AG09309 (cell line): ENCODE measurements around the gene EHBP1L1.

ENCODE experiments used
- DNase-seq: peaks from one replicate; pipeline ENCODE4 v3.0.0-alpha.2; 2010; ENCODE audit warnings: low read depth
- H3K4me3 ChIP-seq: 2 replicates; pipeline ENCODE4 v1.5.1; 2011; ENCODE audit warnings: mild to moderate bottlenecking, low read depth, low read length, moderate library complexity; ENCODE audit not compliant: control insufficient read depth
- CTCF ChIP-seq: IDR thresholded peaks from 2 replicates; pipeline ENCODE4 v1.5.1; 2011; ENCODE audit warnings: mild to moderate bottlenecking, low read depth, low read length, inconsistent platforms; ENCODE audit not compliant: insufficient read depth, control insufficient read depth; ENCODE audit errors: missing control alignments

Gene EHBP1L1

GRCh38 chr11:65591939-65592857 is 16.3 kb downstream of the EHBP1L1 start:
- TF ChIP-seq CTCF: no peak
- no peak overlapping the region for H3K4me3 ChIP-seq
- DNase-seq: no peak

GRCh38 chr11:65592858-65593517 is 17.1 kb downstream of the EHBP1L1 start:
- no peak for TF ChIP-seq CTCF
- no peak for DNase-seq
- no peak overlapping the region for H3K4me3 ChIP-seq

- DNase-seq: no peak
- peak; percentile 73 for TF ChIP-seq CTCF
- no peak overlapping the region for H3K4me3 ChIP-seq
These were observed 17.9 kb downstream of the EHBP1L1 start for GRCh38 chr11:65593518-65594414.

- TF ChIP-seq CTCF: no peak
- no peak overlapping the region for H3K4me3 ChIP-seq
- no peak for DNase-seq
These were observed 19.3 kb downstream of the EHBP1L1 start for GRCh38 chr11:65595131-65595530.

GRCh38 chr11:65595543-65596281 is 19.9 kb downstream of the EHBP1L1 start, which contains the start of gene KCNK7:
TSS of gene KCNK7 (minus strand) at chr11:65595800. CDS start at chr11:65595772, 28 bp downstream.
- H3K4me3 ChIP-seq: no peak within 1 kb of the TSS
- TF ChIP-seq CTCF: no peak
- DNase-seq: no peak
